Measurements from ENCODE around the gene TLL2. TPM values are rescaled to one million over a fixed set of nuclear protein-coding genes. Genes with fewer than 3 reads are reported as not detected.

The TLL2 gene
- polyA plus RNA-seq, 3 donors = not detected

- 93% methylated on average over 2 of the region's 7 CpGs for WGBS (ENCODE audit: insufficient coverage)
- H3K4me1 Mint-ChIP-seq = no peaks in the 10 kb centered on the region
- H3K4me2 ChIP-seq (replicated peaks; ENCODE audit: extremely low read depth, low read length, poor library complexity, severe bottlenecking) = no peak overlapping the region
- no peaks in the 10 kb centered on the region for H4K20me1 ChIP-seq (ENCODE audit: insufficient read depth, low read length)
- no peak overlapping the region for H2AFZ ChIP-seq (ENCODE audit: insufficient read depth, low read depth, low read length, poor library complexity, severe bottlenecking)
- no peaks in the 10 kb centered on the region for H3K4me1 ChIP-seq (ENCODE audit: control insufficient read depth in 1 of 2, insufficient read depth in 2 of 2, low read length in 2 of 2)
- no peaks in the 10 kb centered on the region for H3K9me3 ChIP-seq (replicated peaks in 1 of 2; ENCODE audit: control insufficient read depth in 1 of 2, insufficient read depth in 1 of 2, low read length in 2 of 2)
- intact Hi-C loops (cut with micrococcal nuclease) = no loop called here
- no peaks in the 10 kb centered on the region for H3K79me2 ChIP-seq (ENCODE audit: insufficient read depth, low read length)
- no peak overlapping the region for H3K9ac ChIP-seq (ENCODE audit: insufficient read depth, low read length, poor library complexity, severe bottlenecking)
- peaks cover 18 to 34% (median 29%) of the 10 kb centered on the region in 3 donors for H3K27me3 Mint-ChIP-seq (ENCODE audit: low read depth in 3 of 3)
- H3K36me3 Mint-ChIP-seq = no peaks in the 10 kb centered on the region
- no peak for TF ChIP-seq CTCF (IDR thresholded peaks at IDR 0.05)
- H3K27me3 ChIP-seq (ENCODE audit: control insufficient read depth in 2 of 2, insufficient read depth in 2 of 2, low read length in 2 of 2) = no peaks in the 10 kb centered on the region
- no peaks in the 10 kb centered on the region for H3K9me3 Mint-ChIP-seq
- no peaks in the 10 kb centered on the region for H3K36me3 ChIP-seq (replicated peaks in 1 of 2; ENCODE audit: control insufficient read depth in 1 of 2, insufficient read depth in 2 of 2, low read length in 2 of 2)
- no peak overlapping the region for H3K4me3 Mint-ChIP-seq
- peak overlapping the region in 1 of 7 donors; percentile 50 for H3K27ac Mint-ChIP-seq
- H3K4me3 ChIP-seq (replicated peaks in 1 of 3; ENCODE audit: low read depth in 2 of 3, low read length in 3 of 3) = no peak overlapping the region
- DNase-seq = no peak
- H3K27ac ChIP-seq (ENCODE audit: low read depth in 1 of 2, low read length in 2 of 2) = no peak overlapping the region
Measured at GRCh38 chr10:96401036-96401435, 112.7 kb downstream of the TLL2 start.

GRCh38 chr10:96400465-96400864, 113.3 kb downstream of the TLL2 start:
- Mint-ChIP-seq H3K27me3 (ENCODE audit: low read depth in 3 of 3) (peaks cover 17 to 34% (median 32%) of the 10 kb centered on the region in 3 donors), H3K36me3 (no peaks in the 10 kb centered on the region), H3K4me3 (no peak overlapping the region), H3K27ac (no peak overlapping the region), H3K9me3 (no peaks in the 10 kb centered on the region), H3K4me1 (peaks cover 3% of the 10 kb centered on the region)
- Histone ChIP-seq H3K79me2 (ENCODE audit: insufficient read depth, low read length) (no peaks in the 10 kb centered on the region), H3K4me1 (ENCODE audit: control insufficient read depth in 1 of 2, insufficient read depth in 2 of 2, low read length in 2 of 2) (no peaks in the 10 kb centered on the region), H3K9me3 (replicated peaks in 1 of 2; ENCODE audit: control insufficient read depth in 1 of 2, insufficient read depth in 1 of 2, low read length in 2 of 2) (no peaks in the 10 kb centered on the region), H3K4me3 (replicated peaks in 1 of 3; ENCODE audit: low read depth in 2 of 3, low read length in 3 of 3) (no peak overlapping the region), H2AFZ (ENCODE audit: insufficient read depth, low read depth, low read length, poor library complexity, severe bottlenecking) (no peak overlapping the region), H3K27ac (ENCODE audit: low read depth in 1 of 2, low read length in 2 of 2) (no peak overlapping the region), H4K20me1 (ENCODE audit: insufficient read depth, low read length) (no peaks in the 10 kb centered on the region), H3K4me2 (replicated peaks; ENCODE audit: extremely low read depth, low read length, poor library complexity, severe bottlenecking) (no peak overlapping the region), H3K27me3 (ENCODE audit: control insufficient read depth in 2 of 2, insufficient read depth in 2 of 2, low read length in 2 of 2) (no peaks in the 10 kb centered on the region), H3K9ac (ENCODE audit: insufficient read depth, low read length, poor library complexity, severe bottlenecking) (no peak overlapping the region), H3K36me3 (replicated peaks in 1 of 2; ENCODE audit: control insufficient read depth in 1 of 2, insufficient read depth in 2 of 2, low read length in 2 of 2) (no peaks in the 10 kb centered on the region)
- TF ChIP-seq CTCF (IDR thresholded peaks at IDR 0.05) = no peak
- intact Hi-C loops (cut with micrococcal nuclease) = no loop called here
- no peak for DNase-seq
- no CpG with 5 or more reads among the region's 3 CpGs for WGBS (ENCODE audit: insufficient coverage)
